HL-60 (cell line): ENCODE measurements around the gene KCNQ5.

ENCODE experiments used
- DNase-seq, 2 experiments: peaks; one replicate each; pipeline ENCODE4 v3.0.0-alpha.2; 2010 to 2020; ENCODE audit warnings: low read depth in 1 of 2, low spot score in 1 of 2
- H3K27ac ChIP-seq: fragments of 250-450 bp; sonication (Bioruptor Pico); replicated peaks from 2 replicates; pipeline ENCODE4 v1.5.1; 2020; ENCODE audit warnings: mild to moderate bottlenecking, moderate library complexity
- H3K27me3 ChIP-seq: fragments of 250-450 bp; sonication (Bioruptor Pico); 2 replicates; pipeline ENCODE4 v1.5.1; 2021; ENCODE audit warnings: mild to moderate bottlenecking, moderate library complexity; ENCODE audit not compliant: insufficient read depth, poor library complexity, severe bottlenecking
- H3K4me3 ChIP-seq: replicated peaks from 2 replicates; pipeline ENCODE4 v1.5.1; 2011; ENCODE audit warnings: mild to moderate bottlenecking, control low read depth, low read length; ENCODE audit not compliant: insufficient read depth
- GABPA ChIP-seq: IDR thresholded peaks from 2 replicates; pipeline ENCODE4 v1.6.1; 2012; ENCODE audit warnings: low read depth
- POLR2AphosphoS5 ChIP-seq: IDR thresholded peaks from 2 replicates; pipeline ENCODE4 v1.6.1; 2012; ENCODE audit warnings: low read depth
- SPI1 ChIP-seq: IDR thresholded peaks from 2 replicates; pipeline ENCODE4 v1.6.1; 2012; ENCODE audit warnings: low read depth, mild to moderate bottlenecking, borderline replicate concordance
- TF ChIP-seq, protein P1 (sequence below): IDR thresholded peaks from one replicate; pipeline ENCODE4 v1.5.1; 2011; ENCODE audit warnings: low read length, control low read depth, inconsistent platforms; ENCODE audit not compliant: insufficient read depth
- TF ChIP-seq, protein P2 (sequence below): IDR thresholded peaks from 2 replicates; pipeline ENCODE4 v1.6.1; 2012; ENCODE audit warnings: low read depth; ENCODE audit not compliant: insufficient replicate concordance

KCNQ5 gene

DNA sequence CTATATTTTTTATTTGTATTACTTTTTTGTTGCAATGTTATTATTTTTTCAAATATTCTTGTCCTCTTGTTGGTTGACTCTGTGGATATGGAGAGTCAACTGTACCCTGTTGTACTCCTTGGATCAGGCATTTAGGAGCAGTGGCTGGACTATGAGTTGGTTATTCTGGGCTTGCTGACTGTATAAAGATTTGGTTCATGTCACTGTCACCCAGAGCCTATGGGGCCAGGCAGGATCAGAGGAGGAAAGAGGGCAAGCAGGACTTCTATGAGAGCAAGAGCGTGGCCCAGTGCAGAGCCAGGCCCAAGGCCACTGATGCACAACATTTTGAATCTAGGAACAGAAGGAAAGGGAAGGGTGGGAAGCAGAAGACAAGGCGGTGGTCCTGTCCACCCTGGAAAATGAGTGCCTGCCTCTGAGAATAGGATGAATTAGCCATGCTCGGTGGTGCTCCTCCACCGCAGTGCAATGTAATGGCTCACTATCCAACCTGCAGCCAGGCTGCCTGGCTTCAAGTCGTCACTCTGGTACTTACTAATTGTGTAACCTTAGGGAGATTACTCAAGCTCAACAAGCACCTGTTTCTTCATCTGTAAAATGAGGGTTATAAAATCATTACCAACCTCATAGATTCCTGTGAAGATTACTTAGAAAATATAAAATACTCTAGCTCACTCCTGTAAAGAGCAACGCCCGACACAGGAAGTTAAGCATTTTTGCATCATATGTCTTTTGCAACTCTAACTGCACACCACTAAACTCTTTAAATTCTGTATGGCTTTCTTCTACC, 192.1 kb downstream of the KCNQ5 start:
- no peaks in the 10 kb centered on the region for H3K27me3 ChIP-seq
- no peak overlapping the region for H3K4me3 ChIP-seq
- peak overlapping the region; percentile 79 for H3K27ac ChIP-seq
- peak; percentile 63 for TF ChIP-seq POLR2AphosphoS5
- TF ChIP-seq SPI1: no peak
- TF ChIP-seq, protein P1, sequence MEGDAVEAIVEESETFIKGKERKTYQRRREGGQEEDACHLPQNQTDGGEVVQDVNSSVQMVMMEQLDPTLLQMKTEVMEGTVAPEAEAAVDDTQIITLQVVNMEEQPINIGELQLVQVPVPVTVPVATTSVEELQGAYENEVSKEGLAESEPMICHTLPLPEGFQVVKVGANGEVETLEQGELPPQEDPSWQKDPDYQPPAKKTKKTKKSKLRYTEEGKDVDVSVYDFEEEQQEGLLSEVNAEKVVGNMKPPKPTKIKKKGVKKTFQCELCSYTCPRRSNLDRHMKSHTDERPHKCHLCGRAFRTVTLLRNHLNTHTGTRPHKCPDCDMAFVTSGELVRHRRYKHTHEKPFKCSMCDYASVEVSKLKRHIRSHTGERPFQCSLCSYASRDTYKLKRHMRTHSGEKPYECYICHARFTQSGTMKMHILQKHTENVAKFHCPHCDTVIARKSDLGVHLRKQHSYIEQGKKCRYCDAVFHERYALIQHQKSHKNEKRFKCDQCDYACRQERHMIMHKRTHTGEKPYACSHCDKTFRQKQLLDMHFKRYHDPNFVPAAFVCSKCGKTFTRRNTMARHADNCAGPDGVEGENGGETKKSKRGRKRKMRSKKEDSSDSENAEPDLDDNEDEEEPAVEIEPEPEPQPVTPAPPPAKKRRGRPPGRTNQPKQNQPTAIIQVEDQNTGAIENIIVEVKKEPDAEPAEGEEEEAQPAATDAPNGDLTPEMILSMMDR: no peak
- peak; percentile 53 for TF ChIP-seq GABPA
- TF ChIP-seq, protein P2, sequence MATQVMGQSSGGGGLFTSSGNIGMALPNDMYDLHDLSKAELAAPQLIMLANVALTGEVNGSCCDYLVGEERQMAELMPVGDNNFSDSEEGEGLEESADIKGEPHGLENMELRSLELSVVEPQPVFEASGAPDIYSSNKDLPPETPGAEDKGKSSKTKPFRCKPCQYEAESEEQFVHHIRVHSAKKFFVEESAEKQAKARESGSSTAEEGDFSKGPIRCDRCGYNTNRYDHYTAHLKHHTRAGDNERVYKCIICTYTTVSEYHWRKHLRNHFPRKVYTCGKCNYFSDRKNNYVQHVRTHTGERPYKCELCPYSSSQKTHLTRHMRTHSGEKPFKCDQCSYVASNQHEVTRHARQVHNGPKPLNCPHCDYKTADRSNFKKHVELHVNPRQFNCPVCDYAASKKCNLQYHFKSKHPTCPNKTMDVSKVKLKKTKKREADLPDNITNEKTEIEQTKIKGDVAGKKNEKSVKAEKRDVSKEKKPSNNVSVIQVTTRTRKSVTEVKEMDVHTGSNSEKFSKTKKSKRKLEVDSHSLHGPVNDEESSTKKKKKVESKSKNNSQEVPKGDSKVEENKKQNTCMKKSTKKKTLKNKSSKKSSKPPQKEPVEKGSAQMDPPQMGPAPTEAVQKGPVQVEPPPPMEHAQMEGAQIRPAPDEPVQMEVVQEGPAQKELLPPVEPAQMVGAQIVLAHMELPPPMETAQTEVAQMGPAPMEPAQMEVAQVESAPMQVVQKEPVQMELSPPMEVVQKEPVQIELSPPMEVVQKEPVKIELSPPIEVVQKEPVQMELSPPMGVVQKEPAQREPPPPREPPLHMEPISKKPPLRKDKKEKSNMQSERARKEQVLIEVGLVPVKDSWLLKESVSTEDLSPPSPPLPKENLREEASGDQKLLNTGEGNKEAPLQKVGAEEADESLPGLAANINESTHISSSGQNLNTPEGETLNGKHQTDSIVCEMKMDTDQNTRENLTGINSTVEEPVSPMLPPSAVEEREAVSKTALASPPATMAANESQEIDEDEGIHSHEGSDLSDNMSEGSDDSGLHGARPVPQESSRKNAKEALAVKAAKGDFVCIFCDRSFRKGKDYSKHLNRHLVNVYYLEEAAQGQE: no peak
- peak; percentile 77 to 78 for DNase-seq

DNA sequence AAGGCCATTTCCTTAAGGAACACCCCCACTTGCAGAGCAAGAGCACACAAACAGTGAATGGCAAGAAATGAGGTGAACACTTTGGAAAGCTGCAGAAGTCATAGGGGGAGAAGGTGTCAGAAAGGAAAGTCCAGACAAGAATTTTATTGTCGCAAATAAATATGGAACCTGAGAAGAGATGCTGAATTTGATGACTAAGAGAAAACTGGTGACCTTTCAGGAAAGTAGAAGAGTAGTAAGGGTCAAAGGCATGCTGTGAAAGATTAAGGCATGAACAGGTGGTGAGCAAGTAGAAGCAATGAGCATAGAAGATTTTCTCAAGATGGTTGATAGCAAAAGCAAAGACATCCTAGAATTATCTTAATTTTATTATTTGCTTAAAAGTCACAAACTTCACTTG, 194.2 kb downstream of the KCNQ5 start:
- no peaks in the 10 kb centered on the region for H3K27me3 ChIP-seq
- TF ChIP-seq, protein P2: no peak
- TF ChIP-seq, protein P1: no peak
- TF ChIP-seq GABPA (no peak), POLR2AphosphoS5 (no peak), SPI1 (no peak)
- no peak overlapping the region for H3K4me3 ChIP-seq
- DNase-seq: no peak
- peak overlapping the region; percentile 79; the same call in 1 of the 2 replicates for H3K27ac ChIP-seq

DNA sequence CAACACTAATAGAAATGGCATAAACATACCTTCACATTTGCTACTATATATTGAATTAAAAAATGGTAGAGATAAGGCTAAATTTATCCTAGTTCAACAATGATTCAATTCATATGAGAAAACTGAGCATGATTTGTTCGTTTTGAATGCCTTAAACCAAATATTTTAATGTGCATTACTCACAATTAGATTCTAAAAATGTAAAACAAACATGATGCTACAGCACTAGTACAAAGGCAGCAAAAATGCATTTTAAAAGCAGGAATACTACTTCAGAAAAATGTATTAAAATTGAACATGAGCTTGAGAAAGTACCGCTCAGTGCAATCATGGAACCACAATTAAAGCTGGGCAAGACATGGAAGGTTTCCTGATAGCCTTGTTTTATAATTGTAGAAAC, 195.3 kb downstream of the KCNQ5 start:
- DNase-seq: no peak
- TF ChIP-seq SPI1 (no peak), POLR2AphosphoS5 (no peak), GABPA (no peak)
- TF ChIP-seq, protein P2: no peak
- TF ChIP-seq, protein P1: no peak
- H3K27ac ChIP-seq: no peak overlapping the region

More for the DNA sequence above, 195.3 kb downstream of the KCNQ5 start:
- Histone ChIP-seq H3K4me3 (no peak overlapping the region), H3K27me3 (no peaks in the 10 kb centered on the region)
